DMS53 treated with DMSO at 0.1 percent for 48 hours (cell line): ENCODE results near the gene SGK2.
A peak's percentile ranks its signal among the peaks of the same experiment; 100 is the strongest.
"Not testable (repeated sequence)": the region's sequence is repeated elsewhere in the genome, so short reads cannot be mapped to it uniquely, and the experiment has no call there.

Experiments used
- DNase-seq: peaks from one replicate; lab custom pipeline; 2025; ENCODE audit not compliant: unreplicated experiment; lab: John Stamatoyannopoulos, UW

SGK2 gene

DNA sequence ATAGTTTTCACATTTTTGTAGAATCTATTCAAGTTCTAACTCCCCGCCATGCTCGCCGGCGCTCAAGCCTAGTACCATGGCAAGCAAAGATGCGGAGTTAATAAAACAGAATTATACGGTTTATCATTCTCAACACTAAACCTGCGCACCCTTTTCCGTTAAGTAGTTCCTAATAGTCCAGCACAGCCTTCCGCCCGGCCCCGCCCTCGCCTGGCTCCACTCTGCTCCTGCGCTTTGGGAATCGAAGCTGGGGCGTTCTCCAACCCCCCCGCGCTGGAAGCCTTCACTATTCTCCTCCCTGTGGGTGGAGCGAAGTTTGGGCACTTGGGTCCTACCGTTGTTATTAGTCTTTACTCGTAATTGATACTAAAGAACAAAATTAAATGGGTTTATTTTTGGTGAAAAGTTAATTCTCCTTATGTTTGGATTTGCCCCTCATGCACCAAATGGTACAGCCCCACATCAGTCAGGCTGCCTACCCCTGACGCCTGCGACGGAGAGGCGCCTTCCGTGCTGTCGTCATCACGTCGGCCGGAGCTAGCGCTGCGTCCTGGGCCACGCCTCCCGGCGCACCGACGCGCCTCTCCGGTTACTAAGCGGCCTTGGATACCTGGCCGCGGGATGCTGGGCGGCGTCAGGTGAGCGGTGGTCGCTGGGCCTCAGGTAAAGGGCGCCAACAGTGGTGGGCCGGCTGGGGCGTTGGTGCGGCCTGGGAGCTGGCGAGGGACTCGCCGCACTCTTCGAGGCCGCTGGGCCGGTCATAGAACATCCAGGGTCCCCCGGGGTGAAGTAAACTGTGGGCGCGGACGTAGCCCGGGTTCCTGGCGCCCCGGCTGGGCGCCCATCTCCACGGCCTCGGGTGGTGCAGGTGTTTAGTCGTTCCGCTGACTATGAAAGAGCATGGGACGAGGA is 31.8 kb downstream of the SGK2 start, which contains the start of gene IFT52:
TSS of gene IFT52 (plus strand) at position 546 of the 912 bp plus-strand sequence. CDS start 3,762 bp downstream, outside the sequence.
- DNase-seq: peak; percentile 98

DNA sequence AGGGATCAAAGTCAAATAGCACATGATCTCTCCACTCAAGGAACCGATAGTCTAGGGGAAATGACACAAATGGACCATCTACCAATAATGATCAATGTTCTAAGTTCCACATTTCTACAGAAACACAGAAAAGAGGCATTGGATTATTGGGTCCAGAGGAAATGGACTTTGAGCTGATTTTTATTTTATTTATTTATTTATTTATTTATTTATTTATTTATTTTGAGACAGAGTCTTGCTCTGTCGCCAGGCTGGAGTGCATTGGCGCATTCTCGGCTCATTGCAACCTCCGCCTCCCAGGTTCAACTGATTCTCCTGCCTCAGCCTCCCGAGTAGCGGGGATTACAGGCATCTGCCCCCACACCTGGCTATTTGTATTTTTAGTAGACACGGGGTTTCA is 43.1 kb downstream of the SGK2 start:
- not testable (repeated sequence) for DNase-seq

DNA sequence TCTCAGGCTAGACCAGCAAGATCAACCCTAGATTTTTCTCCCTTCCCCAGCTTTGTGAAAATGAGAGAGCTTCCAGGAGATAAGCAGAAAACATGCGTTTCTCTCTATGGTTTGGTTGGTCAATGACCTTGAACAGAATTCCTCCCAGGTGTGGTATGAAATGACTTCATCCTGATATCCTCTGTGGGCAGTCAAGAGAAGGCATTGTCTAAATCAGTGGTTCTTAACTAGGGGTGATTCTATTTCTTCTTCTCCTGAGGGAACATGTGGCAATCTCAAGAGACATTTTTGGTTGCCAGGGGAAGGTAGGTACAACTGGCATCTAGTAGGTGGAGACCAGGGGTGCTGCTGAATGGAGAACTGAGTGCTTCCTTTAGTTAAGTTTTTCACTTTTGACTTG is 44.3 kb downstream of the SGK2 start:
- no peak for DNase-seq

DNA sequence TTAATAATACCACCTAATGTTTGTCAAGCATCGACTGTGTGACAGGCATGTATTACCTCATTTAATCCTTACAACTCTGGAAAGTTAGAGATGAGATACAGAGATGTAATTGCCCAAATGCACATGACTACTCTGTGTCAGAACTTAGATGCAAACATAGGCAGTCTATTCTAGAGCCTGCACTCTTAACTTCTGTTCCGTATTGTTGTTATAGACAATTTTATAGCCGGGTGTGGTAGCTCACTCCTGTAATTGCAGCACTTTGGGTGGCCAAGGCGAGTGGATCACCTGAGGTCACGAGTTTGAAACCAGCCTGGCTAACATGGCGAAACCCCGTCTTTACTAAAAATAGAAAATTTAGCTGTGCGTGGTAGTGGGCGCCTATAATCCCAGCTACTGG is 46.9 kb downstream of the SGK2 start:
- DNase-seq: no peak

DNA sequence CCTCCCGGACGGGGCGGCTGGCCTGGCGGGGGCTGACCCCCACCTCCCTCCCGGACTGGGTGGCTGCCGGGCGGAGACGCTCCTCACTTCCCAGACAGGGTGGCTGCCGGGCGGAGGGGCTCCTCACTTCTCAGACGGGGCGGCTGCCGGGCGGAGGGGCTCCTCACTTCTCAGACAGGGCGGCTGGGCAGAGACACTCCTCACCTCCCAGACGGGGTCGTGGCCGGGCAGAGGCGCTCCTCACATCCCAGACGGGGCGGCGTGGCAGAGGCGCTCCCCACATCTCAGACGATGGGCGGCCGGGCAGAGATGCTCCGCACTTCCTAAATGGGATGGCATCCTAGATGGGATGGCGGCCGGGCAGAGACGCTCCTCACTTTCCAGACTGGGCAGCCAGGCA is 48.5 kb downstream of the SGK2 start:
- not testable (repeated sequence) for DNase-seq

DNA sequence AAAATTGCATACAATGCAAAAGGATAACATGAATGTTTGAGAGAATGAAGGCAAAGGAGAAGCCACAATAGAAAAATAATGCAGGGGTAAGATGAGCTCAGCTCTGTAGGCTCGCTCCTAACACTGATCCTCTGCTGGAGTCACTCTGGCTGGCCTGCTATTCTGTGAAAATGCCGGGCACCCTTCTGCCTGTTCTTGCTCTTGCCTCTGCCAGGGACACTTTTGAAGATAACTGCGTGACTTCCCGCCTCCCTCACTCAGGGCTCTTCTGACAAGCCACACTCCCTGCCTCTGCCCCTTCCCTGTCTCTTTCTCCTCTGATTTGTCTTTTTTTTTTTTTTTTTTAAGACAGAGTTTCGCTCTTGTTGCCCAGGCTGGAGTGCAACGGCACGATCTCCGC is 72.8 kb downstream of the SGK2 start:
- no peak for DNase-seq
